Endothelial cell (in vitro differentiated cells): ENCODE measurements around the gene HAGH. TPM values are rescaled to one million over a fixed set of nuclear protein-coding genes. Genes with fewer than 3 reads are reported as not detected.

Source experiments
- DNase-seq: peaks from one replicate; pipeline ENCODE4 v3.0.0; 2021; ENCODE audit warnings: low spot score
- H3K27ac Mint-ChIP-seq: one replicate; pipeline ENCODE4 v1.8.0; 2021; ENCODE audit warnings: mixed read lengths, inconsistent platforms; ENCODE audit not compliant: unreplicated experiment
- H3K27me3 Mint-ChIP-seq: one replicate; pipeline ENCODE4 v1.8.0; 2021; ENCODE audit warnings: mild to moderate bottlenecking, moderate library complexity, mixed read lengths, inconsistent platforms; ENCODE audit not compliant: unreplicated experiment
- H3K36me3 Mint-ChIP-seq: one replicate; pipeline ENCODE4 v1.8.0; 2021; ENCODE audit warnings: mild to moderate bottlenecking, low read depth, mixed read lengths, inconsistent platforms; ENCODE audit not compliant: unreplicated experiment
- H3K4me1 Mint-ChIP-seq: one replicate; pipeline ENCODE4 v1.8.0; 2021; ENCODE audit warnings: mild to moderate bottlenecking, mixed read lengths, inconsistent platforms; ENCODE audit not compliant: unreplicated experiment
- H3K4me3 Mint-ChIP-seq: one replicate; pipeline ENCODE4 v1.8.0; 2021; ENCODE audit warnings: mild to moderate bottlenecking, mixed read lengths, inconsistent platforms; ENCODE audit not compliant: unreplicated experiment
- H3K9me3 Mint-ChIP-seq: one replicate; pipeline ENCODE4 v1.8.0; 2021; ENCODE audit warnings: mixed read lengths, inconsistent platforms; ENCODE audit not compliant: unreplicated experiment
- CTCF ChIP-seq: fragments of 200-600 bp; sonication (generic); IDR thresholded peaks from one replicate; pipeline ENCODE4 v1.5.0; 2021; ENCODE audit warnings: antibody characterized with exemption; ENCODE audit not compliant: unreplicated experiment
- total RNA-seq: library from RNA; stranded (reverse); fragmentation: NEBNext Ultra II Directional; extraction: Animal tissue kit (Norgen Biotek cat#: 25700); gene quantifications from one replicate; pipeline ENCODE4 v1.2.1, GENCODE V29; 2021; ENCODE audit not compliant: unreplicated experiment

The HAGH gene
- total RNA-seq, 1 donor from 2014 or later: 44.8 TPM

GRCh38 chr16:1825381-1825863 lies 1.2 kb downstream of the HAGH start:
- peak overlapping the region; percentile 89 for H3K4me3 Mint-ChIP-seq
- no peak for TF ChIP-seq CTCF
- peaks cover 14% of the 10 kb centered on the region for H3K4me1 Mint-ChIP-seq

GRCh38 chr16:1823821-1824220 lies 2.8 kb downstream of the HAGH start:
- Mint-ChIP-seq H3K27ac (no peak overlapping the region), H3K4me3 (peak overlapping the region; percentile 76), H3K36me3 (peaks cover 3% of the 10 kb centered on the region), H3K27me3 (no peaks in the 10 kb centered on the region), H3K9me3 (no peaks in the 10 kb centered on the region), H3K4me1 (peaks cover 10% of the 10 kb centered on the region)
- peak; percentile 34 for DNase-seq
- TF ChIP-seq CTCF: no peak

More at GRCh38 chr16:1825381-1825863, 1.2 kb downstream of the HAGH start:
- Mint-ChIP-seq H3K27me3 (no peaks in the 10 kb centered on the region), H3K9me3 (no peaks in the 10 kb centered on the region), H3K27ac (no peak overlapping the region), H3K36me3 (no peaks in the 10 kb centered on the region)
- DNase-seq: no peak

- Mint-ChIP-seq H3K27ac (no peak overlapping the region), H3K4me3 (no peak overlapping the region), H3K9me3 (no peaks in the 10 kb centered on the region), H3K27me3 (no peaks in the 10 kb centered on the region), H3K4me1 (peaks cover 7% of the 10 kb centered on the region), H3K36me3 (peaks cover 3% of the 10 kb centered on the region)
- no peak for TF ChIP-seq CTCF
- DNase-seq: no peak
Measured at GRCh38 chr16:1822801-1823200, 3.8 kb downstream of the HAGH start.

GRCh38 chr16:1821861-1822611 lies 4.6 kb downstream of the HAGH start:
- no peaks in the 10 kb centered on the region for H3K27me3 Mint-ChIP-seq
- no peak for TF ChIP-seq CTCF
- H3K9me3 Mint-ChIP-seq: no peaks in the 10 kb centered on the region
- DNase-seq: no peak
- no peak overlapping the region for H3K4me3 Mint-ChIP-seq
- H3K4me1 Mint-ChIP-seq: no peaks in the 10 kb centered on the region
- peaks cover 3% of the 10 kb centered on the region for H3K36me3 Mint-ChIP-seq
- no peak overlapping the region for H3K27ac Mint-ChIP-seq

- Mint-ChIP-seq H3K36me3 (peaks cover 3% of the 10 kb centered on the region), H3K4me3 (no peak overlapping the region), H3K4me1 (no peaks in the 10 kb centered on the region), H3K9me3 (no peaks in the 10 kb centered on the region), H3K27me3 (no peaks in the 10 kb centered on the region), H3K27ac (no peak overlapping the region)
- no peak for DNase-seq
- TF ChIP-seq CTCF: no peak
Measured at GRCh38 chr16:1820946-1821290, 5.7 kb downstream of the HAGH start.
